ENCODE data around the gene AKIRIN1. TPM values are rescaled to one million over a fixed set of nuclear protein-coding genes. Genes with fewer than 3 reads are reported as not detected.
A peak's percentile ranks its signal among the peaks of the same experiment; 100 is the strongest.

Gene AKIRIN1
- total RNA-seq, 1 donor: 35.1 TPM

DNA sequence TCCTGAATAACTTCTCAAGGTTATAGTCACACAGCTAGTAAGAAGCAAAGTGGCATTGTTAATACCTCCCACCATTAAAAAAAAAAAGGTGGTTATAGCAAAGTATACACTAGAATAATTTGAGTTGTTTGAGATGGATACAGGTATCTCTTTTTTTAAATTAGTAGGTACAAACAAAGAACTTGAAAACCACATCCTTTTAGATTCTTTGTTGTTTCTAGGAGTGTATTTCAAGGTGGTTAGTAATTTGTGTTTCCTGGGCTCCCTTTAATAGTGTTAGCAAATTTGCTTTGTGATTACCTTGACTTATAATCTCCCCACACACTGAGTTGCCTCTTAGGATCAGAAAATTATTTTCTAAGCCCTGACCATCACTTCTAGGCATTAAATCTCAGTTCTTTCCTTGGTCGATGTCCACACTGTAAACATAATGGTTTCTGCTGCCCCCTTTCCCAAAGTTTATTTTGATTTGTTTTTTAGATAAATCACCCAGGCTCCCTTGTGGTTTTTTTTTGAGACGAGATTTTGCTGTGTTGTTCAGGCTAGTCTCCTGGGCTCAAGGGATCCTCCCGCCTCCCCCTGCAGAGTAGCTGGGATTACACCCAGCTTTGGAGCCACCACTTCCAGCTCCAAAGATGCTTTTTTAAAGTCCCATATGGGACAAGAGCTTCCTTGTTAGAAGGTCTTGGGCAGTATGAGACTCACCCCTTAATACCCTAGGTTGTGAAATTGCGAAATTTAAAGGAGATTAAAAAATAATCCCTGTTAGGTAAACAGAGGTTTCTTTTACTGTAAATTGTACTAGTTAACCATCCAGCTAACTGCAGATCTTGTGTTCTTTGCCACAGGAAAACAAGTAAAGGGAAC, 6.2 kb downstream of the AKIRIN1 start:
- H3K79me2 ChIP-seq (ENCODE audit: insufficient read depth, low read length): peaks cover 99% of the 10 kb centered on the region
- no peaks in the 10 kb centered on the region for H3K27me3 ChIP-seq (ENCODE audit: insufficient read depth, low read length)
- H3K4me2 ChIP-seq (ENCODE audit: insufficient read depth, low read length): peak overlapping the region; percentile 24
- DNase-seq (ENCODE audit: insufficient read length, low spot score, missing footprints): no peak
- H2AFZ ChIP-seq (ENCODE audit: low read length): no peak overlapping the region
- no peak overlapping the region for H3K4me3 ChIP-seq (ENCODE audit: insufficient read depth, low read length)
- peak overlapping the region; percentile 50 for H3K27ac ChIP-seq (ENCODE audit: low read depth, low read length)
- TF ChIP-seq, protein P1, sequence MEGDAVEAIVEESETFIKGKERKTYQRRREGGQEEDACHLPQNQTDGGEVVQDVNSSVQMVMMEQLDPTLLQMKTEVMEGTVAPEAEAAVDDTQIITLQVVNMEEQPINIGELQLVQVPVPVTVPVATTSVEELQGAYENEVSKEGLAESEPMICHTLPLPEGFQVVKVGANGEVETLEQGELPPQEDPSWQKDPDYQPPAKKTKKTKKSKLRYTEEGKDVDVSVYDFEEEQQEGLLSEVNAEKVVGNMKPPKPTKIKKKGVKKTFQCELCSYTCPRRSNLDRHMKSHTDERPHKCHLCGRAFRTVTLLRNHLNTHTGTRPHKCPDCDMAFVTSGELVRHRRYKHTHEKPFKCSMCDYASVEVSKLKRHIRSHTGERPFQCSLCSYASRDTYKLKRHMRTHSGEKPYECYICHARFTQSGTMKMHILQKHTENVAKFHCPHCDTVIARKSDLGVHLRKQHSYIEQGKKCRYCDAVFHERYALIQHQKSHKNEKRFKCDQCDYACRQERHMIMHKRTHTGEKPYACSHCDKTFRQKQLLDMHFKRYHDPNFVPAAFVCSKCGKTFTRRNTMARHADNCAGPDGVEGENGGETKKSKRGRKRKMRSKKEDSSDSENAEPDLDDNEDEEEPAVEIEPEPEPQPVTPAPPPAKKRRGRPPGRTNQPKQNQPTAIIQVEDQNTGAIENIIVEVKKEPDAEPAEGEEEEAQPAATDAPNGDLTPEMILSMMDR (IDR thresholded peaks at IDR 0.05; ENCODE audit: extremely low read depth, low read depth, low read length): no peak
- H3K36me3 ChIP-seq (ENCODE audit: insufficient read depth, low read length): peaks cover 67% of the 10 kb centered on the region
- H3K9me3 ChIP-seq (ENCODE audit: low read depth, low read length): no peaks in the 10 kb centered on the region
- H4K20me1 ChIP-seq (ENCODE audit: insufficient read depth, low read length): peaks cover 68% of the 10 kb centered on the region
- H3K4me1 ChIP-seq (ENCODE audit: insufficient read depth, low read length): peaks cover 26% of the 10 kb centered on the region

- H3K4me2 ChIP-seq (ENCODE audit: insufficient read depth, low read length): peak overlapping the region; percentile 24
Measured at GRCh38 chr1:38997901-38998190, 6.8 kb downstream of the AKIRIN1 start.

GRCh38 chr1:39001516-39002421, 10.7 kb downstream of the AKIRIN1 start:
- DNase-seq (ENCODE audit: insufficient read length, low spot score, missing footprints): no peak
- Histone ChIP-seq H3K4me1 (ENCODE audit: insufficient read depth, low read length) (peaks cover 25% of the 10 kb centered on the region), H3K79me2 (ENCODE audit: insufficient read depth, low read length) (peaks cover 62% of the 10 kb centered on the region), H3K4me3 (ENCODE audit: insufficient read depth, low read length) (no peak overlapping the region), H4K20me1 (ENCODE audit: insufficient read depth, low read length) (peaks cover 48% of the 10 kb centered on the region), H3K36me3 (ENCODE audit: insufficient read depth, low read length) (peaks cover 79% of the 10 kb centered on the region), H3K9me3 (ENCODE audit: low read depth, low read length) (no peaks in the 10 kb centered on the region), H3K4me2 (ENCODE audit: insufficient read depth, low read length) (no peak overlapping the region), H3K27ac (ENCODE audit: low read depth, low read length) (peak overlapping the region; percentile 36), H2AFZ (ENCODE audit: low read length) (no peak overlapping the region), H3K27me3 (ENCODE audit: insufficient read depth, low read length) (no peaks in the 10 kb centered on the region)
- TF ChIP-seq, protein P1 (IDR thresholded peaks at IDR 0.05; ENCODE audit: extremely low read depth, low read depth, low read length): no peak

More at GRCh38 chr1:38997901-38998190, 6.8 kb downstream of the AKIRIN1 start:
- H3K9me3 ChIP-seq (ENCODE audit: low read depth, low read length): no peaks in the 10 kb centered on the region
- H3K4me1 ChIP-seq (ENCODE audit: insufficient read depth, low read length): peaks cover 24% of the 10 kb centered on the region
- H3K36me3 ChIP-seq (ENCODE audit: insufficient read depth, low read length): peaks cover 65% of the 10 kb centered on the region
- H4K20me1 ChIP-seq (ENCODE audit: insufficient read depth, low read length): peaks cover 63% of the 10 kb centered on the region
- H3K4me3 ChIP-seq (ENCODE audit: insufficient read depth, low read length): no peak overlapping the region
- no peaks in the 10 kb centered on the region for H3K27me3 ChIP-seq (ENCODE audit: insufficient read depth, low read length)
- peaks cover 95% of the 10 kb centered on the region for H3K79me2 ChIP-seq (ENCODE audit: insufficient read depth, low read length)
- TF ChIP-seq, protein P1 (IDR thresholded peaks at IDR 0.05; ENCODE audit: extremely low read depth, low read depth, low read length): no peak
- no peak overlapping the region for H2AFZ ChIP-seq (ENCODE audit: low read length)
- DNase-seq (ENCODE audit: insufficient read length, low spot score, missing footprints): no peak
- H3K27ac ChIP-seq (ENCODE audit: low read depth, low read length): peak overlapping the region; percentile 50

- no peak overlapping the region for H3K4me2 ChIP-seq (ENCODE audit: insufficient read depth, low read length)
- no peaks in the 10 kb centered on the region for H3K27me3 ChIP-seq (ENCODE audit: insufficient read depth, low read length)
- H3K4me1 ChIP-seq (ENCODE audit: insufficient read depth, low read length): peaks cover 25% of the 10 kb centered on the region
- H3K9me3 ChIP-seq (ENCODE audit: low read depth, low read length): no peaks in the 10 kb centered on the region
- TF ChIP-seq, protein P1 (IDR thresholded peaks at IDR 0.05; ENCODE audit: extremely low read depth, low read depth, low read length): no peak
- H4K20me1 ChIP-seq (ENCODE audit: insufficient read depth, low read length): peaks cover 33% of the 10 kb centered on the region
- no peak overlapping the region for H2AFZ ChIP-seq (ENCODE audit: low read length)
- H3K4me3 ChIP-seq (ENCODE audit: insufficient read depth, low read length): no peak overlapping the region
- H3K27ac ChIP-seq (ENCODE audit: low read depth, low read length): peak overlapping the region; percentile 42
- DNase-seq (ENCODE audit: insufficient read length, low spot score, missing footprints): no peak
- H3K36me3 ChIP-seq (ENCODE audit: insufficient read depth, low read length): peaks cover 88% of the 10 kb centered on the region
- H3K79me2 ChIP-seq (ENCODE audit: insufficient read depth, low read length): peaks cover 47% of the 10 kb centered on the region
Measured at GRCh38 chr1:39003281-39003680, 12.2 kb downstream of the AKIRIN1 start.

All from osteoblast (primary cell).